SKM-1 treated with dmso at 0.1 percent for 144 hours (cell line): ENCODE results near the gene TOMM7.
"Not testable (repeated sequence)": the region's sequence is repeated elsewhere in the genome, so short reads cannot be mapped to it uniquely, and the experiment has no call there.

ENCODE experiments used
- DNase-seq: peaks from one replicate; lab custom pipeline; 2025; ENCODE audit not compliant: unreplicated experiment; lab: John Stamatoyannopoulos, UW

Gene TOMM7

DNA sequence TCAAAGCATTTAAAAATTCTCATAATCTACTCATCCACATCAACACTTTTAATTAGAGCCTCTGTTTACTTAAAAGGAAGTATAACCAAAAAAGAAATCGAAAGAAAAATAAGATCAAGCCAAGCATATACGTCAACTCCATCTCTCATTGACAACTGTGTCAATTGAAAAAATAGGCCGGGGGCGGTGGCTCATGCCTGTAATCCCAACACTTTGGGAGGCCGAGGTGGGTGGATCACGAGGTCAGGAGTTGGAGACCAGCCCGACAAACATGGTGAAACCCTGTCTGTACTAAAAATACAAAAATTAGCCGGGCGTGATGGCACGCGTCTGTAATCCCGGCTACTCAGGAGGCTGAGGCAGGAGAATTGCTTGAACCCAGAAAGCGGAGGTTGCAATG is 32.0 kb downstream of the TOMM7 start:
- not testable (repeated sequence) for DNase-seq

DNA sequence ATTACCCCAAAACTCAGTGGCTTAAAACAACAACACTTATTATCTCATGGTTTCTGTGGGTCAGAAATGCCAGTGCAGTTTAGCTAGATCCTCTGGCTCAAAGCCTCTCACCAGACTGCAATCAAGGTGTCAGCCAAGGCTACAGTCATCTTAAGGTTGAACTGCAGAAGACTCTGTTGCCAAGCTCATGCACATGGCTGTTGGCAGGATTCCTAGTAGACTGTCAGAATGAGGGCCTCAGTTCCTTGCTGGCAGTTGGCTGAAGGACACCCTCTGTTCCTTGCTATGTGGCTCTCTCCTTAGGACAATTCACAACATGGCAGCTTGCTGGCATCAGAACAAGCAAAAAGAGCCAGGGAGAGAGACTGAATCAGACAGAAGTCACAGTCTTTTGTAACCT is 34.7 kb downstream of the TOMM7 start:
- DNase-seq = no peak

DNA sequence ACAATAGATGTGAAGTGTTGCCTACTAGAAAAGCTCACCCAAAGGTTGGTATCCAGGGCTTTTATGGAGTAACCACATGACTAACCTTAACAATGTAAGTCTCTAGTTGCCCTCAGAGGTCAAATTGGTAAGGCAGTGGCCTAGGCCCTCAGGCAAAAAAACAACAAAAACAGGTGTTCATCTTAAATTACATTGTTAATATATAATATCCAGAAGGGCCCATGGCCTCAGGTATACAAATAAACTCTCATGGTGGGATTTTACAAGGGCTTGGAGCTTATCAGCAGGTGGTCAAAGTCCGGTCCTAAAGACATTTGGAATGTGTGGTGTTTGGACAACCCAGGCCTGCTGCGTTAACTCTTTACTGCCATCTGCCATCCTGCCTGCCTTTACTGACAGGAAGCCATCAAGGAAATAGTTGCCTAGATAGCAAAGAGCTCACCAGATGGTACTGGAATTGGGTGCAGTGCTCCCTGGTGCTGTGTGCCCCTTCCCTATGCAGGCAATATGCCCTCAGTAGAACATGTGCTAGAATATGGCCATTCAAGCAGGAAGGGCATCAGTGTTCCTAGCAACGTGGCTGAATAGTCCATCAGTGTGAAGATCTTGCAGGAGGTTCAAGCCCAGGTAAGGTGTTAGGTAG is 36.2 kb downstream of the TOMM7 start:
- no peak for DNase-seq

DNA sequence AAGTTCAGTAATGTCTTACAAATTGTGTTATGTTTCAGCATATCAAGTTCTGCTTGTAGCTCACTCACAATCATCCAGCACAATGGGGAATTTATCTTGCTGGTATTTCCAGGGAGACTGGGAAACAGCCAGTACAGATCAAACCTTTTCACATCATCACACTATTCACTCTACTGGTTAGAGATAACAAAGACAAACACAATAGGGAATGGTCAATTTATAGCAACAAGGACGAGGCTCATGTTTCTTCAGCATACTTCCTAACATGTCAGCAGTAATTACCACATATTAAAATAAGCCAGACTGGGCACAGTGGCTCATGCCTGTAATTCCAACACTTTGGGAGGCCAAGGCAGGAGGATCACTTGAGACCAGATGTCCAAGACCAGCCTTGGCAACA is 38.3 kb downstream of the TOMM7 start:
- no peak for DNase-seq

DNA sequence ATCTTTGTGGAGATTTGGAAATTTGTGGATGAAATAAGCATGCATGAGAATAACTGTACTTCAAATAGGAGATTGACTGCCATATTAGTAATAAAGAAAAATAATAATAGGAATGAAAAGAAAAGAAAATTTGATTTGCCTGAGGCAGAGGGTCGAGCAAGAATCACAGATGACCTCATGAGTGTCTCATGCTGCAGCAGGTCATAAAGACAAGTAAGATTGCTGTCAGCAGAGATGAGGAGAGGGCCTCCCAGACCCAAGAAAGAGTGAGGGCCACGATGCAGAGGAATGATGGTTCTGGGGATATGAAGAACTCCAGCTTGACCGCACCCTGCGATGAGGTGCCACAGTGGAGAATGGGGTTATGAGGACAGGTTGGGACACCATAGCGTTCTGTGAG is 39.2 kb downstream of the TOMM7 start:
- DNase-seq = no peak

DNA sequence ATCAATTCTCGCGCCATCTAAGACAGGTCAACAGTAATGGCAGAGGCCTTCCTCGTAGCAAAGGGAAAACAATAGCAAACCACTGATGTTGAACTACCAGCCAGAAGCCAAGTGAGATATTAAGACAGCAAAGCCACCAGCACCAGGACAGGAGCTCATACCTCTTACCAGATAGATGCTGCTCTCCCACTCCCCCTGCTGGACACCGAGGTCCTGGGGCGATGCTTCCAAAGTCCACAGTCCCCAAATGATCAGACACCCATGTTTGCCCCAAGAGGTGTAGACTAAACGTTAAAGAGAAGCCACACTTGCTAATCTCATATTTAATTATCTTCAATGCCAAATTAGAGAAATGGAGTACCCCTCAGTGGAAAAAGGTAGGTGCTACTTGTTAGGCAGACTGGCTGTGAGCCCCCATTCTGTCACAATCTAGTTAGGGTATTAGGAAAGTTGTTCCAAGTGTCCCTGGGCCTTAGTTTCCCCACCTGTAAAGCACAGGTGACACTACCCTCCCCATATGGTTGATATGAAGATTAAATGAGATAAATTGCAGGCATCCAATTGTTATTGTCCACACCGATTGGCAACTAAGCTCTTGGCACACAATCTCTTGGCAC is 39.9 kb downstream of the TOMM7 start:
- DNase-seq = peak; percentile 61

DNA sequence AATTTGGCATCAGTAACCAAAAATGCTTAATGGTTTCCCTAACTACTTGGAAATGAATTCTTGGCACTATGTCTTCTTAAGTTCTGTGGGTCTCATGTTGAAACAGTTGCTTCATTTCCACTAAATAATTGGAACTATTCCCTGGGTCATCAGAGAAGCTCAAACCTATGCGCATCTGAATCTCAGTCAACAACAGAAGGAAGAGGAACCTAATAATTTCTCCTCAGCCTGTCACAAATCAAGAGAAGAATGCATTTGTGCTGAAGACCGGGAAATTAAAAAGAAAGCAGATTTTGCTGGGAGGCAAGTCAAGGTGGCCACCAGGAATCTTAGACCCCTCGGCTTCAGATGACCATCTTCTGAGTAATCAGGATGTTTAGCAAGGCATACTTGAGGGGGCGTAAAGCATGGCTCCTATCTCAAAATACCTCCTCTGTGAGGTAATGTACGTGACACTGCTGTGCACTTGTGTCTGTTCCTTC is 41.4 kb downstream of the TOMM7 start:
- DNase-seq = no peak

DNA sequence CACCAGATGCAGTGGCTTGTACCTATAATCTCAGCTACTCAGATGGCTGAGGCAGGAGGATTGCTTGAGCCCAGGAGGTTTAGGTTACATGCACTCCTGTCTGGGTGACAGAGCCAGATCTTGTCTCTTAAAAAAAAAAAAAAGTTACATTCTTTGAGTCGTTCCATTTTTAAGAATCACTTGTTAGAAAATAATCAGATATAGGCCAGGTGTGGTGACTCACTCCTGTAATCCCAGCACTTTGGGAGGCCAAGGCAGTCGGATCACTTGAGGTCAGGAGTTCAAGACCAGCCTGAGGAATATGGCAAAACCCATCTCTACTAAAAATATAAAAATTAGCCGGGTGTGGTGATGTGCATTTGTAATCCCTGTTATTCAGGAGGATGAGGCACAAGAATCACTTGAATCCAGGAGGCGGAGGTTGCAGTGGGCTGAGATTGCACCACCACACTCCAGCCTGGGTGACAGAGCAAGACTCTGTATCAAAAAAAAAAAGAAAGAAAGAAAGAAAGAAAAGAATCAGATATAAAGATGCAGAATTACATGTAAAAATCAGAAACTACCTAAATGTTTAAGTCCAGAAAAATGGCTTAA is 42.8 kb downstream of the TOMM7 start:
- not testable (repeated sequence) for DNase-seq

DNA sequence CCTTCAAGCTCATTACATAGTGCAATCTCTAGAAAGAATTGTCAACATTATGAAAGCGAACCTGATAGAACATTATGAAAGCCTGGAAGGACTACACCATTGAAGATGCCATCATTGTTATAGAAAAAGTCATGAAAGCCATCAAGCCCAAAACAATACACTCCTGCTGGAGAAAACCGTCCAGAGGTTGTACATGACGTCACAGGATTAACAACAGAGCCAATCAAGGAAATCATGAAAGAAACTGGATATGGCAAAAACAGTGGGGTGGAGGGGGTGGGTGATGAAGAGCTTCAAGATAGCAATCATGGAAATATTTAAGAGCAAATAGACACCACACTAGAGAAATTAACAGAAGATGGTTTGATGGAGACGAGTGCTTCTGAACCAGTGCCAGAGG is 45.7 kb downstream of the TOMM7 start:
- no peak for DNase-seq

DNA sequence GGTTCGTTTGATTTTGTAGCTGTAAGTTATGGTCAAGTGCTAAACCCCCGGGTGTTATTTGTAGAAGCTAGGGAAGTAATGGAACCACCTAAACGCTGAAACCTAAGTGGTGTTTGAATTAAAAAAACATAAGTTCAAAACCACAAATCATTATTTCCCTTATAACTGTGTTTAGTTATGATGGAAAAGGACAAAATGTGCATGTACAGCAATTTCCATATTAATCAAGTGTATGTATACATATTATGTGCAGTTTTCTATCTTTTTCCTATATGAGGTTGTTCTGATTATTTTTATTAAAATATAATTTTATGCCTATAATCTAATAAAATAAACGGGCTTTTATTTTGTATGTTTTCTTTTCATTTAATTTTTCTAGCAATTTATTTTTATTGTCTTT is 49.8 kb downstream of the TOMM7 start:
- DNase-seq = no peak

DNA sequence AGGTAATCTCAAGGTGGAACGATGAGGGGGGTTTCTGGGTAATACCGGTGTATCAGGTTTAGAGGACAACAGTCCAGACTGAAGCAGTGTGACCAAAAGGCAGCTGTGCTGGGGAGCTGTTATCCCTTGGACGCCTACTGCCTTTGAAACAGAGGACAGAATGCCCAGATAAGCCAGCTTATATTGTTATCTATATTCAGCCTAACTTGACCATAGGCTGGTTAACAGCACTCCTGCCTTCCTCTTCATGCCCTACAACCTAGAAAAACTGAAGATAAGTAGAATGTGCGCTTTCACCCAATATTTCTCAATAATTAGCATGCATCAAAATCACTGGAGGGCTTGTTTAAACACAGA is 50.8 kb downstream of the TOMM7 start:
- no peak for DNase-seq

DNA sequence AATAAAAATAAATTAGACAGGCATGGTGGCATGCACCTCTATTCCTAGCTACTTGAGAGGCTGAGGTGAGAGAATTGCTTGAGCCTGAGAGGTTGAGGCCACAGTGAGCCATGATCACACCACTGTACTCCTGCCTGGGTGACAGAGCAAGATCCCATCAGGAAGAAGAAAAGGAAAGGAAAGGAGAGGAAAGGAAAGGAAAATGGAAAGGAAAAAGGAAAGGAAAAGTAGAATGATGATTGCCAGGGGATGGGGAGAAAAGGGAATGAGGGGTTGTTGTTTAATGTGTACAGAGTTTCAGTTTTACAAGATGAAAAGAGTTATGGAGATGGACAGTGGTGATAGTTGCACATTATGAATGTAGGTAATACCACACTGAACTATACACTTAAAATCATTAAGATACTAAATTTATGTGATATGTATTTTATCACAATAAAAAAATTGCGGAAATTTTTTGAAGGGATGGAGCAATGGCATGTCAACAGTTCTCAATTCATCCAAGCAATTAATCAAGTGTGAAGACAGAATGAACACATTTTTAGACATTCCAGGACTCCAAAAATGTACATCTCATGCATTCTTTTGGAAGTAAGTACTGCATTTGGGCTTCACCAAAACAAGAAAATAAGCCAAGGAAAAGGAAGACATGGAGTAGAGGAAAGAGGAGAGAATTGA is 51.3 kb downstream of the TOMM7 start:
- no peak for DNase-seq

DNA sequence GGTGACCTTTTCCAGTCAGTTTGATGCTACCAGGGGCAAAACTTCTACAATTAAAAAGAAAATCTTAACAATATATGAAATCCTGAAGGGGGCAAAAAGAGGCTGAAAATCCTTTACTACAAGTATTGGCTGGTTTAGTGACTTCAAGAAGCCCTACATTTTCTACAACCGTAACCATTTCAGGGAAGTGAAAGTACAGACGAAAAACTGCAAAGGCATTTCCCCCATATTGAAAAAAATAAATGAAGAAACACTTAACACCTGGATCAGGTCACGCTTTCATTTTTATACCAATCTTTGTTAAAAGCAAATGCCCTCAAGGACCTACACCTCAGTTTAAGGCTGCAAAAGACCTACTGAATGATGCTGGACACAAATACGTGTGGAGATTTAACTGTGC is 57.0 kb downstream of the TOMM7 start:
- DNase-seq = no peak
